Dendritic cell treated with granulocyte-macrophage colony-stimulating factor and Interleukin-4, amounts not matched to agents 40 ng/mL and 50 ng/mL, for 4 days (primary cell): ENCODE results near the gene VEGFA.

Source experiments
- H3K27ac Mint-ChIP-seq: one replicate; pipeline ENCODE4 v1.8.0; 2022; ENCODE audit warnings: mild to moderate bottlenecking, mixed read lengths
- H3K27me3 Mint-ChIP-seq: one replicate; pipeline ENCODE4 v1.8.0; 2022; ENCODE audit warnings: mild to moderate bottlenecking, mixed read lengths
- H3K36me3 Mint-ChIP-seq: one replicate; pipeline ENCODE4 v1.8.0; 2022; ENCODE audit warnings: low read depth, mixed read lengths
- H3K4me1 Mint-ChIP-seq: one replicate; pipeline ENCODE4 v1.8.0; 2022; ENCODE audit warnings: low read depth, mixed read lengths
- H3K4me3 Mint-ChIP-seq: one replicate; pipeline ENCODE4 v1.8.0; 2022; ENCODE audit warnings: mild to moderate bottlenecking, moderate library complexity, mixed read lengths
- H3K9me3 Mint-ChIP-seq: one replicate; pipeline ENCODE4 v1.8.0; 2022; ENCODE audit warnings: mixed read lengths
- intact Hi-C: fragments of 100-400 bp; cut with micrococcal nuclease; formaldehyde crosslinking; loops from one replicate; pipeline ENCODE4 v1.15.0; 2022

The VEGFA gene

DNA sequence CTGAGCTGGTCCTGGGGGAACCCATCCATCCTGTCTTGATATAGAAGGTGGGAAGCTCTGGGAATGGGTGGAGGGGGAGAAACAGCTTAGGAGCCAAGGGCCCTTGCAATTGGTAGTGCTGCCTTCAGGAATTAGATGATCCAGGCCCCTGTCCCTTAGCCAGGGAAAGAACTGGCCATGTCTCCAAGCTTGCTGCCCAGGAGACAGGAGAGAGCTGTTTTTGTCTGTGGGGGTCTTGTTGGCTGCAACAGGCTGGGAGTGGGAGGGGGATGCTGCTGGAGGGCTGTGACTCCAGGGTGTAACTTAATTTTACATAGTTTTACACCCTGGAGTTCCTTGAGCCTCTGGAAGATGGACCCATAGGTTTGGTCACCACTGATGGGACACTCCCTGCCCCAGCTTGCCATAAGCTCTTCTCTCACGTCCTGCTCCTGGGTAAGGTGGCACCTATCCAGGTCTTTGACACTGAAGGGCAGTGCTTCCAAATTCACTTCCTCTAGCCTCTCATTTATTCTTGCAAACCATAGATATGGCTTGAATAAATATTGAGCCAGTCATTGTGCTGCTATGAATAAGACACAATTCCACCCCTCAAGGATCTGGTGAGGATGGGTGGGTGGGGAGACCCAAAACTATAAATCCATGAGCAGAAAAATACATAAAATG is 16.8 kb downstream of the VEGFA start:
- Mint-ChIP-seq H3K4me1 (peaks cover 33% of the 10 kb centered on the region), H3K27me3 (no peaks in the 10 kb centered on the region), H3K36me3 (peaks cover 51% of the 10 kb centered on the region), H3K4me3 (no peak overlapping the region), H3K9me3 (no peaks in the 10 kb centered on the region), H3K27ac (no peak overlapping the region)
- intact Hi-C loops: no loop called here

DNA sequence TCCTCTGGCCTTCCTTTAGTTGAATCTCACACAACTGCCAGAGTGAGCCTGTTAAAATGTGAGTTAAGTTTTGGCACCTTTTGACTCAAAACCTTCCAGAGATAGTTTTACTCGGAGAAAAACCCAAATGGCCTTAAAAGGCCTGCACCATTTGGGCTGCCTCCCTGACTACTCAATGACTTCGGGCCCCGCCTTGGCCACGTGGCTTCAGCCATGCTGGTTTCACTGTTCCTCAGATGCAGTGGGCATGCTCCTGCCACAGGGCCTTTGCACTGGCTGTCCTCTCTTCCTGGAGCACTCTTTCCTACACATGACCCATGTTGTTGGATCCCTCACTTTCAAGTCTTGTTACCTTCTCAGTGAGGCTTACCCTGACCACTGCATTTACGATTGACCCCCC is 18.3 kb downstream of the VEGFA start:
- Mint-ChIP-seq H3K4me1 (peaks cover 33% of the 10 kb centered on the region), H3K9me3 (no peaks in the 10 kb centered on the region), H3K36me3 (peaks cover 36% of the 10 kb centered on the region), H3K27ac (no peak overlapping the region), H3K4me3 (no peak overlapping the region), H3K27me3 (no peaks in the 10 kb centered on the region)
- intact Hi-C loops: no loop called here

DNA sequence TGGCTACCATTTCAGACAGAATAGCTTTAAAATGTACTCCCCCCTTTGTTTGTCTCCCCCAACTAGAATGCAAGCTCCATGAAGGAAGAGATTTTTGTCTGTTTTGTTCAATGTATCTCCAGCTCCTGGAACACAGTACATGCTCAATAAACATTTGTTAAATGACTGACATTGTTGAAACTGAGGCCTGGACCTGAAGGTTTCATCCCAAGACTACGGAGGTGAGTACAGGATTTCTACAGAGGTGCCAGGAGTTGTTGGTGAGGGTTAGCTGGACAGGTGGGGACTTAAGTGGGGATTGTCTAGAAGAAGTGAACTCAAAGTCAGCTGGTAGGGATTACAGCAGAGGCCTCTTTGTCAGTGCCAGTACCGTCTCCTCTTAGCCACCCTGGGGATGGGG is 19.4 kb downstream of the VEGFA start:
- H3K4me3 Mint-ChIP-seq: no peak overlapping the region
- H3K27me3 Mint-ChIP-seq: peaks cover 2% of the 10 kb centered on the region
- no peak overlapping the region for H3K27ac Mint-ChIP-seq
- intact Hi-C loops: no loop called here
- H3K9me3 Mint-ChIP-seq: no peaks in the 10 kb centered on the region
- H3K4me1 Mint-ChIP-seq: peaks cover 33% of the 10 kb centered on the region
- peaks cover 25% of the 10 kb centered on the region for H3K36me3 Mint-ChIP-seq

DNA sequence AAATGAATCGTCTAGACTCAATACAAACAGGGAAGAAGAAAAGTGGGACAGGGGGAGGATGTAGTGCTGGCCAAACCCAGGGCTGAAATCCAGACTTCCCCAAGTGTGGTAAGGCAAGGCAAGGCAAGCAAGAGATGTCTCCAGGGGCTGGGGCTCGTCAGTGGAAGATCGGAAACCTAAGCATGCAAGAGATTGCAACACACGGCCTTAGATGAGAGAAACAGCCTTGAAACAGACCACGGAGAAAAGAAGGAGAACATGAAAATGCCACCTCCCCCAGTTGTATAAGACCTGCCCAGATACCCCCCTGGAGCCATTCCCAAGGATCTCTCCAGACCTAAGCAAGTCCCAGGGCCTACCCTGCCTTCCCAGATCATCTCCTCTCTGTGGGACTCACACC is 20.0 kb downstream of the VEGFA start:
- Mint-ChIP-seq H3K4me1 (peaks cover 34% of the 10 kb centered on the region), H3K9me3 (no peaks in the 10 kb centered on the region), H3K36me3 (peaks cover 19% of the 10 kb centered on the region), H3K4me3 (no peak overlapping the region), H3K27ac (no peak overlapping the region), H3K27me3 (peaks cover 3% of the 10 kb centered on the region)
- intact Hi-C loops: no loop called here

DNA sequence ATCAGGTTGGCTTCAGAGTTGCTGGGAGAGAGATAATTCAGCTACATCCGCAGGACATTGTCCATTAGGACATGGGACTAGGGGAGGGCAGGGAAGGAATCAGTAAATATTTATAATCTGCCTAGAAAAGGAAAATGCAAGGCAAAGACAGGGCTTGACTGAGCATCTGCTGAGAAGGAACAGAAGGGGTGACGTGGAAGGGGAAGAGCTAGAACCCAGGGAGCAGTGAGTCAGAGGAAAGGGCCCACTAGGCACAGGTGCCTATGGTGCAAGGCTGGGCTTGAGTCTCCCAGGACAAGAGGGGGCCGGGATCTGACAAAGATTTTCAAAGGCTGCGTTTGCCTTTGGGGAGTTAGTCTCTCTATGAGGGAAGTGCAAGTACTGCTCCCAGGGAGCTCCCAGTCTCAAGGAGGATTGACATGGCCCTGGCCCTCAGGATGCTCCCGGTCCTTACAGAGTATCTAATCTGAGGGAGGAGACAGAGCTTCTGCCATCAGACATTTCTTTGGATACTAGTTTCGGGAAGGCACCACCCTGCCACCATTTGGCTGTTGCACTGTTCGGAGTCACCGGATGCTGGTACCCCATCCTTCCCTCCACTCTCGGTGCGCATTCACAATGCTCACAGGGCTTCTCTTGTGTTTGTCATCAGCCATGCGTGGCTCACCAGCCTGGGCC is 21.9 kb downstream of the VEGFA start:
- Mint-ChIP-seq H3K9me3 (no peaks in the 10 kb centered on the region), H3K4me3 (no peak overlapping the region), H3K4me1 (peaks cover 52% of the 10 kb centered on the region), H3K36me3 (peaks cover under 1% of the 10 kb centered on the region), H3K27ac (no peak overlapping the region), H3K27me3 (peaks cover 8% of the 10 kb centered on the region)
- intact Hi-C loops: no loop called here

DNA sequence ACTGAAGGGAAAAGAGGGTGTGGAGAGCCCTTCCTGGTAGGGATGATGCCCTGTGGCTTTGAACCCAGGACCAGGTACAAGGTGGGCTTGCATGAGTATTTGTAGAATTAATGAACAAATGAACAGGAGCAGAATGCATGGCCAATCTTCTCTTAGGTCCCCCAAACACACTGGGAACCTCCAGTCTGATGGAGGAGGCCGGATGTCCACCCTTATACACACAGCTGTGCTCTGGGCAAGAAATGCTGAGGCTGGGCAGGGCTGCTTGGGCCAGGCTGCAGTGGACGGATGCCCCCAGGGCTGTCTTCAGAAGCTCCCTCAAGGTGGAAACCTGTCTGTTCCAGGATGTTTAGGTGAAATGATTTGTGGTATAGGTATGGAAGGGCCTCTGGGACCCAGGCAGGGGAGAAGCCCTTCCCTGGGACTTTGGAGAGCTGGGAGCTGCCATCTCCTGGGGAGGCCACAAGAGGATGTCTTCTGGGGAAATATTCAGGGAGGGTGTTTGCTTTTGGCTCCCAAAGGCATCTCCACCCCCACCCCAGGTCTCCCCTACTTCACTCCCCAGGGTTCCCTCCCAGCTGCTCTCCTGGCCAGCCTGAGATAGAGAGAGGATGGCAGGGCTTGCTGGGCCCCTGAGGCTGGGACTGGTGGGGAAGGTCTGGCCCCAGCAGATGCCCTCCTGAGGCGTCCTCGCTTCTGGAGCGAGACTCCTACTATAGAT is 23.3 kb downstream of the VEGFA start:
- no peak overlapping the region for H3K4me3 Mint-ChIP-seq
- H3K4me1 Mint-ChIP-seq: peaks cover 67% of the 10 kb centered on the region
- H3K27ac Mint-ChIP-seq: no peak overlapping the region
- H3K36me3 Mint-ChIP-seq: no peaks in the 10 kb centered on the region
- no peaks in the 10 kb centered on the region for H3K9me3 Mint-ChIP-seq
- intact Hi-C loops: no loop called here
- peaks cover 10% of the 10 kb centered on the region for H3K27me3 Mint-ChIP-seq

DNA sequence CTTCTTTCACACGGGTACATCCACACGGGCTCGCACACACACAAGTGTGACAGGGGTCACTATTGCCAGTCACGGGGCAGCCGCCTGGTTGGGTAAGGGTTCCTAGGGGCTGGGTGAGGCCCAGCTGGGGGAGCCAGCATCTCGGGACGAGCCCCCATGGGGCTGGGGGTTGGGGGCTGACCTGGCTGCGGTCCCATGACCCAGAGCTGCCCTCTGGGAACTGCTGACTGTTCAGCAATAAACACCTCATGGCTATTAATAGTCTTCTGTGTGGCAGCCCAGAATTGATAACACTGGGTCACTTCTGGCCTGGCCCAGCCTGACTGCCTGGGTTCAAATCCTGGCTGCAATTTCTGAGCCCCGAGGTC is 23.8 kb downstream of the VEGFA start:
- no peak overlapping the region for H3K27ac Mint-ChIP-seq
- H3K4me3 Mint-ChIP-seq: no peak overlapping the region
- H3K36me3 Mint-ChIP-seq: no peaks in the 10 kb centered on the region
- peaks cover 10% of the 10 kb centered on the region for H3K27me3 Mint-ChIP-seq
- no peaks in the 10 kb centered on the region for H3K9me3 Mint-ChIP-seq
- intact Hi-C loops: no loop called here
- H3K4me1 Mint-ChIP-seq: peaks cover 72% of the 10 kb centered on the region

DNA sequence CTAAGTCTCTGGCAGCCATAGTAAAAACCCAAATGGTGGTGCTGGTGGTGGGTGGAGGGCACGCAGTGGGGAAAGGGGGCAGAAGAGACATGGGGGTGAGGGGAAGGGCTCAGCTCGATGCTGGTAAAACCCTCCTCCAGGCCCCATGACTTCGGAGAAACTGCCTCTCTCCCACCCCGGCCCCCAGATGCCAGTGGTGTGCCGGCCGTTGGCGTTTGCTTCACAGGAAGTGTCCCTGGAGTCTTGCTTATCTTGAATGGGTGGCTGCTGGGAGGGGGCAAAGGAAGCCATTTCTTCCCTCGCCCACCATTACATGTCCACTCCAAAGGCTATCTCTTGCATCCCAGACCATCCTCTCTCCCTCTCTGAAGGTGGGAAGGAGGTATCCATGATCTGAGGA is 25.4 kb downstream of the VEGFA start:
- Mint-ChIP-seq H3K4me1 (peaks cover 75% of the 10 kb centered on the region), H3K36me3 (no peaks in the 10 kb centered on the region), H3K27me3 (peaks cover 10% of the 10 kb centered on the region), H3K4me3 (no peak overlapping the region), H3K27ac (no peak overlapping the region), H3K9me3 (no peaks in the 10 kb centered on the region)
- intact Hi-C loops: no loop called here

DNA sequence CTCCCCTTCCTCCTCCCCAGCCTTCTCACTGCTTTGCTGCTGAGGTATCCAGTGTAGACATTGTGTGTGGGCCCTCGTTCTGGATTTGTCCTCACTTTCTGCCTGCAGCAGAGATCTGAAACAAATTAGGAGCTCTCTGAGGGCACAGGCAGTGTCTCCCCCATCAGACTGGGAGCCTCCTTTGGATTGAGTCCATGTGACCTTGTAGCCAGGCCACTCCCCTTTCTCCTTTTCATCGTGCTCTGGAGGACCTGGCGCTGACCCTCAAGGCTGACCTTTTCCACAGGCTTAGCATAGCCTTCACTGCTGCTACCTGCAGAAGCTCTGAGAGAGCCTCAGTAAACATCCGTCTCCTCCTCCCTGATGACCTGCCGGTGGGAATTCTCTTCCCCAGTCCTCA is 26.2 kb downstream of the VEGFA start:
- Mint-ChIP-seq H3K27ac (peak overlapping the region; percentile 24), H3K4me1 (peaks cover 75% of the 10 kb centered on the region), H3K27me3 (peaks cover 11% of the 10 kb centered on the region), H3K36me3 (no peaks in the 10 kb centered on the region), H3K9me3 (no peaks in the 10 kb centered on the region), H3K4me3 (no peak overlapping the region)
- intact Hi-C loops: no loop called here

DNA sequence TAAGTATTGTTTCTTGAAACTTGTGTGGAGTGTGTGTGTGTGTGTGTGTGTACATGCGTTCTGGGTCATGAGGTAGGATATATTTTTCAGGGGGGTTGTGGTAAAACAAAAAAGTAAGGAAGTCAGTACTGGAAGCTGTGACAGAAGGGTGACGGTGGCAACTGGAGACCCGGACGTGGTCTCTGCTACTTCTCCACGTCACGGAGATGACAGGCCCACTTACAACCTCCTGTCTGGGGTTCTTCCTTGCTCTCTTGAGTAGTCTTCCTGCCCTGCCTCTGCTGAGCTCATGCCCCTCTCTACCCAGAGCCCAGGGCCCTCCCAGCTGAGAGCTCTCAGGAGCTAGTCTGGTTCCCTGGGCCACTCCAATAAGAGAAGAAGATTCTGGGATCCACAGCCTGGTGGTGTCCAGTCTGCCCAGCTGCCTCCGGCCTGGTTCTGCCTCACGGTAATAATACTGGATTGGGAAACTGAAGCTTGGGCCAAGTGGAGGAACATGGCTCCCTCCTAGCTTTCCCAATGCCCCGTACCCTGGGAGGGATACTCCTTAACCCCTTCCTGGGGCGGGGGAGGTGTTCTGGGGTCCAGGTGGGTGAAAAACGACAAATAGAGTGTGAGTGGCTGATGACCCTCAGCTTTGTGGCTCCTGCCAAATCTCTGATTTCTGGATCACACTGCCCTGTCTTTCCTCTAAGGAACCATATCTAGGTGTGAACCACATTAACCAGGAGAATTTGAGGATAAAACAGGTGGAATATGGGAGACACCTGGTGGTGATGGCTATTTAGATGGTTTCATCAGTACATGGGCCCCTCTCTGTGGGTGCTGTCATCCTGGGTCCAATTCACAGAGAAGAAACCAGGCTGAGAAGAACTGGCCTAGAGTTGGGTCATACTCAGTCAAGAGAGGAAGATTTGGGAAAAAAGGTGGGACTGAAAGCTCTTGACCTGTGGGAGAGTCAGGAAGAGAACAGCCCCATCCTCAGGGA is 27.2 kb downstream of the VEGFA start:
- intact Hi-C loops: no loop called here
- H3K27ac Mint-ChIP-seq: peak overlapping the region; percentile 24
- H3K4me3 Mint-ChIP-seq: no peak overlapping the region
- H3K4me1 Mint-ChIP-seq: peaks cover 75% of the 10 kb centered on the region
- no peaks in the 10 kb centered on the region for H3K36me3 Mint-ChIP-seq
- no peaks in the 10 kb centered on the region for H3K9me3 Mint-ChIP-seq
- H3K27me3 Mint-ChIP-seq: peaks cover 13% of the 10 kb centered on the region

DNA sequence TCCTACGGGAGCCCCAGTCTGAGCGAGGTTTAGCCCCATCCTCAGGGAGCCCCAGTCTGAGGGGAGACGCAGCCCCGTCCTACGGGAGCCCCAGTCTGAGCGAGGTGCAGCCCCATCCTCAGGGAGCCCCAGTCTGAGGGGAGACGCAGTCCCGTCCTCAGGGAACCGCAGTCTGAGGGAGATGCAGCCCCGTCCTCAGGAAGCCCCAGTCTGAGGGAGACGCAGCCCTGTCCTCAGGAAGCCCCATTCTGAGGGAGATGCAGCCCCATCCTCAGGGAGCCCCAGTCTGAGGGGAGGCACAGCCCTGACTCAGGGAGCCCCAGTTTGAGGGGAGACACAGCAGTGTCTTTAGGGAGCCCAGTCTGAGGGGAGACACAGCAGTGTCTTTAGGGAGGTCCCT is 27.9 kb downstream of the VEGFA start:
- Mint-ChIP-seq H3K27ac (peak overlapping the region; percentile 4), H3K4me3 (no peak overlapping the region)

DNA sequence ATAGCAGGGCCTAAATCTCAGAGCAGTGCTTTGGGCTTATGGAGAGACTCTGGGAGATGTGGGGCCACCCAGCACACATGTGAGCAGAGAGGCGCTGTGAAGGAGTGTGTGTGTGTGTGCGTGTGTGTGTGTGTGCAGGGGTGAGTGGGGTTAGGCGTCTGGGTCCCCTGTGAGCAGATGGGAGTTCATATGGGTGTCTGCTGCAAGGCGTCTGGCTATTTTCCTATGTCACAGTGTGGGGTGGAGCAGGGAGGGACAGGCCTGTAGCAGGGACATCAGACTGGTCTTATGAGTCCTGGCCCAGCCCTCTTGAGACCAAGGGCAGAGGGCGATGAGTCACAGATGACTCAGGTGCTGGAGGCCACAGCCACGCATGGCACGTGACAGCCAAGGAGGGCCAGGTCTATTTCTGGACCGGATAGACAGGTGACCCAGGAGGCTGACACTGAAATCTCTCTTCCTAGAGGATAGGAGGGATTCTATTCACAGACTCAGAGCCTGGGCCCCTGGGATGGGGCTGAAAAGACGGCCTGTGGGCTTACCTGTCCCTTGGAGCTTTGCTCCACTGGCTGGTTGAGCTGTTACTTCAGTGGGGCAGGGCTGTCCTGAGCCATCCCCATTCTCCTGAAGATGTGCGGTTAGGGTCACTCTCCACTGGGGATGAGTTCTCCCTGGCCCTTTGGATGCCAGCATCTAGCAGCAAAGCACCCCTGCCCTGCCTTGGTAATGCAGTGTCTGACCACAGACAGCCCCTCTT is 28.9 kb downstream of the VEGFA start:
- H3K9me3 Mint-ChIP-seq: no peaks in the 10 kb centered on the region
- H3K4me3 Mint-ChIP-seq: no peak overlapping the region
- H3K36me3 Mint-ChIP-seq: no peaks in the 10 kb centered on the region
- peaks cover 90% of the 10 kb centered on the region for H3K4me1 Mint-ChIP-seq
- peak overlapping the region; percentile 4 for H3K27ac Mint-ChIP-seq
- intact Hi-C loops: no loop called here
- peaks cover 15% of the 10 kb centered on the region for H3K27me3 Mint-ChIP-seq

More for the DNA sequence above, 27.9 kb downstream of the VEGFA start:
- Mint-ChIP-seq H3K36me3 (no peaks in the 10 kb centered on the region), H3K9me3 (no peaks in the 10 kb centered on the region), H3K27me3 (peaks cover 13% of the 10 kb centered on the region), H3K4me1 (peaks cover 80% of the 10 kb centered on the region)
- intact Hi-C loops: no loop called here
